ENCODE data around the gene FAM168A. TPM values are rescaled to one million over a fixed set of nuclear protein-coding genes. Genes with fewer than 3 reads are reported as not detected.

FAM168A gene
- total RNA-seq, 1 experiment from 2014 or later: 13.8 TPM

GRCh38 chr11:73399636-73400035, 198.3 kb downstream of the FAM168A start:
- CTCF ChIA-PET: interaction anchor here (0.6 to 1.5 kb wide), 6 partner anchors 48 to 1049 kb away, joined by 3 to 6 read pairs (median 3); no protein-coding TSS in a partner anchor
- Mint-ChIP-seq H3K4me1 (ENCODE audit: insufficient read depth, unreplicated experiment) (no peaks in the 10 kb centered on the region), H3K27ac (ENCODE audit: low read depth, unreplicated experiment) (no peak overlapping the region), H3K9me3 (ENCODE audit: unreplicated experiment) (no peaks in the 10 kb centered on the region), H3K36me3 (ENCODE audit: insufficient read depth, unreplicated experiment) (peaks cover under 1% of the 10 kb centered on the region), H3K27me3 (ENCODE audit: insufficient read depth, unreplicated experiment) (no peaks in the 10 kb centered on the region), H3K4me3 (ENCODE audit: unreplicated experiment) (no peak overlapping the region)
- no peak for TF ChIP-seq CTCF (IDR thresholded peaks at IDR 0.05; ENCODE audit: unreplicated experiment)
- BruUV-seq (replicated peaks): no TSS peak
- POLR2A ChIA-PET: interaction anchor here (0.6 to 0.8 kb wide), 2 partner anchors 49 to 199 kb away, joined by 3 read pairs; no protein-coding TSS in a partner anchor
- no peak for DNase-seq (ENCODE audit: unreplicated experiment)
- intact Hi-C loops (cut with micrococcal nuclease): loop anchor here (5.0 kb wide), 1 partner anchor 533 kb away; no protein-coding TSS in a partner anchor

- H3K9me3 Mint-ChIP-seq (ENCODE audit: unreplicated experiment): no peaks in the 10 kb centered on the region
- intact Hi-C loops (cut with micrococcal nuclease): no loop called here
- TF ChIP-seq CTCF (IDR thresholded peaks at IDR 0.05; ENCODE audit: unreplicated experiment): no peak
- ChIA-PET POLR2A (interaction anchor here (0.6 to 0.8 kb wide), 2 partner anchors 48 to 200 kb away, joined by 3 read pairs; no protein-coding TSS in a partner anchor), CTCF (interaction anchor here (0.6 to 1.5 kb wide), 4 partner anchors 48 to 262 kb away, joined by 3 to 6 read pairs (median 4); no protein-coding TSS in a partner anchor)
- H3K4me3 Mint-ChIP-seq (ENCODE audit: unreplicated experiment): no peak overlapping the region
- H3K36me3 Mint-ChIP-seq (ENCODE audit: insufficient read depth, unreplicated experiment): peaks cover 5% of the 10 kb centered on the region
- H3K27me3 Mint-ChIP-seq (ENCODE audit: insufficient read depth, unreplicated experiment): no peaks in the 10 kb centered on the region
- no peak overlapping the region for H3K27ac Mint-ChIP-seq (ENCODE audit: low read depth, unreplicated experiment)
- no TSS peak for BruUV-seq (replicated peaks)
- DNase-seq (ENCODE audit: unreplicated experiment): no peak
- no peaks in the 10 kb centered on the region for H3K4me1 Mint-ChIP-seq (ENCODE audit: insufficient read depth, unreplicated experiment)
These were observed 198.7 kb downstream of the FAM168A start for GRCh38 chr11:73399159-73399590.

GRCh38 chr11:73398721-73399120, 199.2 kb downstream of the FAM168A start:
- CTCF ChIA-PET: interaction anchor here (1.1 to 1.5 kb wide), 2 partner anchors 48 to 80 kb away, joined by 4 to 6 read pairs; no protein-coding TSS in a partner anchor
- DNase-seq (ENCODE audit: unreplicated experiment): no peak
- Mint-ChIP-seq H3K9me3 (ENCODE audit: unreplicated experiment) (no peaks in the 10 kb centered on the region), H3K4me3 (ENCODE audit: unreplicated experiment) (no peak overlapping the region), H3K27me3 (ENCODE audit: insufficient read depth, unreplicated experiment) (no peaks in the 10 kb centered on the region), H3K36me3 (ENCODE audit: insufficient read depth, unreplicated experiment) (peaks cover 5% of the 10 kb centered on the region), H3K4me1 (ENCODE audit: insufficient read depth, unreplicated experiment) (no peaks in the 10 kb centered on the region), H3K27ac (ENCODE audit: low read depth, unreplicated experiment) (no peak overlapping the region)
- BruUV-seq (replicated peaks): no TSS peak
- TF ChIP-seq CTCF (IDR thresholded peaks at IDR 0.05; ENCODE audit: unreplicated experiment): no peak
- intact Hi-C loops (cut with micrococcal nuclease): no loop called here
- POLR2A ChIA-PET: interaction anchor here (0.8 kb wide), 1 partner anchor 48 kb away, joined by 3 read pairs; no protein-coding TSS in a partner anchor

- no peak overlapping the region for H3K4me3 Mint-ChIP-seq (ENCODE audit: unreplicated experiment)
- H3K27me3 Mint-ChIP-seq (ENCODE audit: insufficient read depth, unreplicated experiment): no peaks in the 10 kb centered on the region
- H3K36me3 Mint-ChIP-seq (ENCODE audit: insufficient read depth, unreplicated experiment): peaks cover 5% of the 10 kb centered on the region
- DNase-seq (ENCODE audit: unreplicated experiment): no peak
- no peaks in the 10 kb centered on the region for H3K9me3 Mint-ChIP-seq (ENCODE audit: unreplicated experiment)
- H3K4me1 Mint-ChIP-seq (ENCODE audit: insufficient read depth, unreplicated experiment): no peaks in the 10 kb centered on the region
- BruUV-seq (replicated peaks): no TSS peak
- no peak overlapping the region for H3K27ac Mint-ChIP-seq (ENCODE audit: low read depth, unreplicated experiment)
- intact Hi-C loops (cut with micrococcal nuclease): no loop called here
- ChIA-PET CTCF (interaction anchor here (1.1 to 2.6 kb wide), 4 partner anchors 38 to 265 kb away, joined by 4 to 20 read pairs (median 6); no protein-coding TSS in a partner anchor), POLR2A (interaction anchor here (0.6 kb wide), 1 partner anchor 49 kb away, joined by 4 read pairs; no protein-coding TSS in a partner anchor)
- TF ChIP-seq CTCF (IDR thresholded peaks at IDR 0.05; ENCODE audit: unreplicated experiment): no peak
These were observed 199.8 kb downstream of the FAM168A start for GRCh38 chr11:73398132-73398526.

All from MCF 10A (cell line).